Stimulated activated CD8-positive, alpha-beta memory T cell treated with anti-CD3 and anti-CD28 coated beads, Interleukin-12 subunit alpha, Interleukin-12 subunit beta, amount 100 ng/mL, for 4 hours (primary cell): ENCODE data around the gene NBPF6.
"Not testable (repeated sequence)": the region's sequence is repeated elsewhere in the genome, so short reads cannot be mapped to it uniquely, and the experiment has no call there.

Experiments
- DNase-seq: peaks from one replicate; pipeline ENCODE4 v3.0.0-alpha.2; 2020; ENCODE audit warnings: low read depth

The NBPF6 gene

GRCh38 chr1:108502138-108502537 lies 52.0 kb downstream of the NBPF6 start:
- no peak for DNase-seq

DNA sequence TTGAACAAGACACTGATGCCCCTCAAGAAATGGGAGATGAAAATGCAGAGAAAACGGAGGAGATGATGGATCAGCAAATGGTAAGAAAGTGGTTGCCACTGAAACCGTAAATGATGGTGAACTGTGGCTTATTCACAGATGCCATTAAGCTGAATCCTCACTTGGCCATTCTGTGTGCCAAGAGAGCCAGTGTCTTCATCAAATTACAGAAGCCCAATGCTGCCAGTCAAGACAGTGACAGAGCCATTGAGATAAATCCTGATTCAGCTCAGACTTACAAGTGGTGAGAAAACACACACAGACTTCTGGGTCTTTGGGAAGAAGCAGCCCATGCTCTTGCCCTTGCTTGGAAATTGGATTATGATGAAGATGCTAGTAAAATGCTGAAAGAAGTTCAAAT lies 52.5 kb downstream of the NBPF6 start:
- no peak for DNase-seq

DNA sequence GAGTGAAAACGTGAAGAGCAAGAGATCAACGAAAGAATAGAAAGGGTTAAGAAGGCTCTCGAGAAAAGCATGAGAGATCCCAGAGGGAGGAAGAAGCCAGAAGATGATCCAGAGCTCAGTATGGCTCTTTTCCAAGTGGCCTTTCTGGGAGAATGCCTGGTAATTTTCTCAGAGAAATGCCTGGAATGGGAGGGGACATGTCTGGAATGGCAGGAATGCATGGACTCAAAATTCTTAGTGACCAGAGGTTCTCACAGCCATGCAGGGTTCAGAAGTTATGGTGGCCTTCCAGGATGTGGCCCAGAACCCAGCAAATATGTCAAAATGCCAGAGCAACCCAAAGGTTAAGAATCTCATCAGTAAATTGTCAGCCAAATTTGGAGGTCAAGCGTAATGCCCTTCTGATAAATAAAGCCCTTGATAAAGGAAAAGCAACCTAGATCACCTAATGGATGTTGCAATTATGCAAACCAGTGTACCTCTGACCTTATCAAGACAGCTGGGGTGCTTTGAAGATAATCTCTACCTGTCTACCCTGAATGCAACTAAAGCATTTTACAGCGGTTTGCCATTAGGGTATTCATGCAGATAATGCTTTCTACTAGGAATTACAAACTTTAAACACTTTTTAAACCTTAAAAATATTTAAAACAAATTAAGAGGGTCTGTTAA lies 53.1 kb downstream of the NBPF6 start:
- DNase-seq: no peak

GRCh38 chr1:108504447-108504846 lies 54.3 kb downstream of the NBPF6 start:
- DNase-seq: no peak

DNA sequence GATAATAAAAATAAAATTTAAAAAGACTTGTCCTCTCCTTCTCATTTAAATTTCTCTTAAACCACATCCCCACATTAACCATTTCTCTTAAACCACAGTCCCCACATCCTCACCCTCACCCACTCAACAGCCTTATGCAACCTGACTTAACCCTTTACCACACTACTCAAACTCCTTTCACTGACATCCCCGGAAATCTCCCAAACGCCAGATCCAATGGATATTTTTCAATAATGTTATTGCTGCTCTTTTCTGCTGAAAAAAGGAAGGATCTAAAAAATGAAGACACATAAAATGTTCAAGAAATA lies 55.6 kb downstream of the NBPF6 start:
- no peak for DNase-seq

GRCh38 chr1:108511764-108512163 lies 61.6 kb downstream of the NBPF6 start:
- DNase-seq: no peak

DNA sequence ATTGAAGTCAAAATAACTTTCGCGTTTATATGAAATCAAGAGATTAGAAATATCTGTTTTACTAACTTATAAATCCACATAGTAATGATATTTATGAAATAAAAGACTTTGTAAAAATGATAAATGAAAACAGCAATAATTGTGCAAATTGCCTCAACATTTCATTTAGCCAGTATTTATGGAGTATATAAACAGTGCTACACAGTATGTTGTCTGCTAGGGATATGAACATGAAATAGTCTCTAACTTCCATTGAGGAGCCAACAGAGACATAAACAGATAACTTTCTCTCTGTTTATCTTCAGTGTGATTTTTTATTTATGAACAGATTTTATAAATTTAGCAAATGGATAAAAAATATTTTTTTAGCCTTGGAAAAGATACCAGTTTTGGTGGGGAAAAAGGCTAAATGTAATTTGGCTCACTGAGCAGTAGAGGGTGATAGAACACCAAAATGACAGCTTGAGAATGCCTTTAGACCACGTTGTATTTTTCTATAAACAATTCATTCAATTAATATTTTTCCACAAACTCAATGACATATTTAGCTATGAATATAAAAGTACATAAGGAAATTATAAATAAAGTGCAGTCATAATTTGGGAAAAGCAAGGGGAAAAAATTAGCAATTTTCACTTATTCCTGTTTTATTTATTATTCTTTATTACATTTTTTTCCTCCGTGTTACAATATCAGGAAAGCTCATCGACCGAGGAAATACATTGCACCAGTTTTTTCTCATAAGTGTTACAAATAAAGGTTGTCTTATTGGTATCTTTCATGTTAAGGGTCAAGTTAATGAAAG lies 62.3 kb downstream of the NBPF6 start:
- DNase-seq: no peak

- no peak for DNase-seq
These were observed 62.9 kb downstream of the NBPF6 start for GRCh38 chr1:108513044-108513415.

DNA sequence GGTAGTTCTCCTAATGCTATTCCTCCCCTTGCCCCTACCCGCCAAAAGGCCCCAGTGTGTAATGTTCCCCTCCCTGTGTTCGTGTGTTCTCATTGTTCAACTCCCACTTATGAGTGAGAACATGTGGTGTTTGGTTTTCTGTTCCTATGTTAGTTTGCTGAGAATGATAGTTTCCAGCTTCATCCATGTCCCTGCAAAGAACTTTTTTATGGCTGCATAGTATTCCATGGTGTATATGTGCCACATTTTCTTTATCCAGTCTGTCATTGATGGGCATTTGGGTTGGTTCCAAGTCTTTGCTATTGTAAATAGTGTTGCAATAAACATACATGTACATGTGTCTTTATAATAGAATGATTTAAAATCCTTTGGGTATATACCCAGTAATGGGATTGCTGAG lies 63.8 kb downstream of the NBPF6 start:
- DNase-seq: not testable (repeated sequence)

- DNase-seq: not testable (repeated sequence)
These were observed 67.3 kb downstream of the NBPF6 start for GRCh38 chr1:108517301-108517897.
